HG03457 (cell line): Measurements from ENCODE around the gene SLC35A4.
"Not testable (repeated sequence)": the region's sequence is repeated elsewhere in the genome, so short reads cannot be mapped to it uniquely, and the experiment has no call there.

Source experiments
- ATAC-seq: cut with Tn5 transposase; IDR thresholded peaks from one replicate; pipeline ENCODE4 v1.9.1; 2021; ENCODE audit warnings: moderate number of reproducible peaks; ENCODE audit not compliant: unreplicated experiment

SLC35A4 gene

GRCh38 chr5:140557965-140558364 lies 6.7 kb upstream of the SLC35A4 start:
- ATAC-seq = no peak

- ATAC-seq = no peak
These were observed 6.1 kb upstream of the SLC35A4 start for GRCh38 chr5:140558542-140558941.

- no peak for ATAC-seq
These were observed 4.4 kb upstream of the SLC35A4 start for GRCh38 chr5:140560227-140560626.

- ATAC-seq = no peak
These were observed 2.7 kb upstream of the SLC35A4 start for GRCh38 chr5:140561753-140562523.

GRCh38 chr5:140563596-140563995 lies 1.0 kb upstream of the SLC35A4 start:
- no peak for ATAC-seq

GRCh38 chr5:140565024-140565779 lies 574 bp downstream of the SLC35A4 start:
- ATAC-seq = no peak

GRCh38 chr5:140565780-140566095 lies 1.1 kb downstream of the SLC35A4 start:
- no peak for ATAC-seq

- ATAC-seq = no peak
These were observed 2.0 kb downstream of the SLC35A4 start for GRCh38 chr5:140566665-140567064.

- no peak for ATAC-seq
These were observed 2.6 kb downstream of the SLC35A4 start for GRCh38 chr5:140567136-140567818.

- ATAC-seq = no peak
These were observed 3.2 kb downstream of the SLC35A4 start for GRCh38 chr5:140567871-140568270.

- ATAC-seq = no peak
These were observed 3.9 kb downstream of the SLC35A4 start for GRCh38 chr5:140568443-140569063.

GRCh38 chr5:140569197-140569596 lies 4.6 kb downstream of the SLC35A4 start:
- no peak for ATAC-seq

- ATAC-seq = no peak
These were observed 5.4 kb downstream of the SLC35A4 start for GRCh38 chr5:140570058-140570457.

- ATAC-seq = no peak
These were observed 5.9 kb downstream of the SLC35A4 start for GRCh38 chr5:140570488-140570887.

GRCh38 chr5:140571105-140571504 lies 6.5 kb downstream of the SLC35A4 start:
- ATAC-seq = no peak

GRCh38 chr5:140573683-140574082 lies 9.1 kb downstream of the SLC35A4 start:
- no peak for ATAC-seq

GRCh38 chr5:140574165-140574564 lies 9.5 kb downstream of the SLC35A4 start:
- no peak for ATAC-seq

GRCh38 chr5:140575309-140575708 lies 10.7 kb downstream of the SLC35A4 start:
- no peak for ATAC-seq

GRCh38 chr5:140576776-140577201 lies 12.2 kb downstream of the SLC35A4 start:
- no peak for ATAC-seq

- ATAC-seq = not testable (repeated sequence)
These were observed 14.6 kb downstream of the SLC35A4 start for GRCh38 chr5:140579188-140579747.

GRCh38 chr5:140587495-140587894 lies 22.9 kb downstream of the SLC35A4 start:
- no peak for ATAC-seq
